ENCODE measurements around the gene PLPP4.

The PLPP4 gene

DNA sequence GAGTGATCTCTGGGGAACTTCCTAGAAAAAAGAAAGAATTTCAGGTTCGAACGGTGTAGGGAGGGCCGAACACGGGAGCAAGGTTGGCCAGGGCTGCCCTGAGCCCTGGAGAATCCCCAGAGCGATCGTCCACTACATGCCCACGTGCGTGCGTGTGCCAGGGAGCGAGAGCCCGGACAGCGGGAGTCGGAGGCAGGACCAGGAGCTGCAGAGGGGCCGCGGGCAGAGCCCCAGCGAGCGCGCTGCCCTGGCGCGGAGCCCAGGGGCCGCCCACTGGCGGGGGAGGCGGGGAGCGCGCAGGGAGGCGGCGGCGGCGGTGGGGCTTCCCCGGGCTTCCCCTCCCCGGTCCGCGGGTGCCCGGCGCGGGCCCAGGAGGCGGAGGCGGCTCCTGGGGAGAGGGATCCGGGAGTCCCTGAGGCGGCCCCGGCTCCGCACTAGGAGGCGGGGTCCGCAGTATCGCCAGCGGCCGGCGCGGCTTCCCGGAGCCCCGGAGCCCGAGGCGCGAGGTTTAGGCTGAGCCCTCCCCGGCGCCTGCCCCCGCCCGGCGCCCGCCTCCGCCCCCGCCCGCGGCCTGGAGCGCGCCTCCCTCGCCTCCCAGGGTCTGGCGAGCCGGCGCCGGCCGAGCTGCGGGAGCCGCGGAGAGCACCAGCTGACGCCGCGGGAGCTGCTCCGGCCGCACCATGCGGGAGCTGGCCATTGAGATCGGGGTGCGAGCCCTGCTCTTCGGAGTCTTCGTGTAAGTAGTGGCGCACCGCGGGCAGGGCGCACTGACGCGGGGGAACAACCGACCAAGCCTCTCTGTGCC is at the start of gene PLPP4:
TSS of gene PLPP4 (plus strand) at position 602 of the 805 bp plus-strand sequence. CDS start at position 681, 79 bp downstream.
- DNase-seq (ENCODE audit: low read depth in 2 of 2): no peak

DNA sequence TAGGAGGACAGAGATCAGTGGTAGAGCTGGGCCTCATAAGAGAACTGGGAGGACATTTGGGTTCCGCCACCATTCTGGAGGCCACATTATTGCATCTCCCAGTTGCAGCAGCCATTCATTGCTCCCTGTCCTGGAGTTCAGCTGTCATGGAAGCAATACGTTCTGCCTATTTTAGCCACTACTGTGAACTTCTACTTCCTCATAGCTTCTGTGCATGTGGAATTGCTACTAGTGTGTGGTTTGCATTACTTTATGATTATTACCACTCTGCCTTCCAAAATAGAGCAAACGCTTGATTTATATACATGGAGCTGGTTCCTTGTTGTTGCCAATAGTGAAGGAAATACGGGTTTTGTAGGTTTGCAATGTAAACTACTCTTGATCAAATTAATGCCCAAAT is 47.2 kb upstream of the PLPP4 start:
- no peak for DNase-seq (ENCODE audit: low read depth in 2 of 2)

DNA sequence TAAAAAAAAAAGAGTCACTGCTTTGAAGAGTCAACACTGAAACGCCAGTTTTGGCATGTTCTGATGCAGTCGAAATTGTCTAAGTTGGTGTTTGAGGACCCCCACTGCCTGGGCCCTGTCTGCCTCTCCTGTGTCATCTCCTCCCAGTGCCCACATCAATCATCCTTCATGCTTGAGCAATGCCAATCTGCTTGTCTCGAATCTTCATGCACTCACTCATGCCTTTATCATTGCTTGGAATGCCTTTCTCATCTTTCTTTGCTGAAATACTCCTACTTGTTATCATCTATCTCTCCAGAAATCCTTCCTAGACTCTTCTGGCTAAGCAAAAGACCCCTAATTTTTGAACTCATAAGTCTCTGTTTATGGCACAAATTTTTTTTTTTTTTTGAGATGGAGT is 42.1 kb upstream of the PLPP4 start:
- DNase-seq (ENCODE audit: low read depth in 2 of 2): no peak

DNA sequence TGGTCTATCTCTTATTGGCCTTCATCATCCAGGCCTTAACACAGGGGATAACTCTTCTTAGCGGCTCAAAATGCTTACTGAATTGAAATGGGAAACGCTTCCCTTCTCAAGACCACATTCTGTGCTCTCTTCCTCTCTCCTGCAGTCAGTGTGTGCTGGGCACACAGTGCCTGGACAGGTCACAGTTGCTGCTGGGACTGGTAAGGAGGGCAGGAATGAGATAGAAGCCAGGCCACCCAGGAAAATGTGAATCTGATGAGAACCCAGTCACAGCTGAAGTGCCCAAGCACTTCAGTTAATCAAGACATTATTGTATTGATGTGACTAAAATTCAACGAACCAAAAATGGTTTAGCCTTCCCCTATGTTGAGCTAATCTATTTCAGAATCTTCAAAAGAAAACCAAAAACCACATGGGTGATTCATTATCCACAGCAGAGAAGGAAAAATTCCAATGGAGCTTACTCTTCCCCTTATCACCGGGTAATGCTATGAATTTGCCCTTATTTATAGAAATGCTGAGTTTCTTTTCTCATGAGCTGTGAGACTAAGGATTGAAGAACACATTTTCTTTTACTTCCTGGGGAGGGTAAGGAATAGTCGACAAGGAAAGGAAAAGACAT is 41.2 kb upstream of the PLPP4 start:
- DNase-seq (ENCODE audit: low read depth in 2 of 2): no peak

DNA sequence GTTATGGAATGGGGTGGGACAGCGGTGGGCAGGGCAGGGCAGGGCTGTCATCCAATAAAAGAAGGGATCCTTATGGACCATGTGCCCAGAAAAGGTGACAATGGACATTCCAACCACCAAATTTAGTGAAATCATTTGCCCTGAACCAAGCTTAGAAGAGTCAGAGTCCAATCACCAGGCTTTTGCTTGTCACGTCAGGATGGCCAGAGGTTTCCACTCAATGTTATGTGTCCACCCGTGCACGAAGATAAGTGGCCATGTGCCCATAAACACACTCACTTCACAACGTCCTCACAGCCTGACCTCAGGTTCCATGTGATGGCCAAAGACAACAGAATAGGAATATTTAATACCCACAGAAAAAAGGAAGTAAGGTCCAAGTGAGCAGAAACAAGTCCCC is 36.6 kb upstream of the PLPP4 start:
- DNase-seq (ENCODE audit: low read depth in 2 of 2): no peak

DNA sequence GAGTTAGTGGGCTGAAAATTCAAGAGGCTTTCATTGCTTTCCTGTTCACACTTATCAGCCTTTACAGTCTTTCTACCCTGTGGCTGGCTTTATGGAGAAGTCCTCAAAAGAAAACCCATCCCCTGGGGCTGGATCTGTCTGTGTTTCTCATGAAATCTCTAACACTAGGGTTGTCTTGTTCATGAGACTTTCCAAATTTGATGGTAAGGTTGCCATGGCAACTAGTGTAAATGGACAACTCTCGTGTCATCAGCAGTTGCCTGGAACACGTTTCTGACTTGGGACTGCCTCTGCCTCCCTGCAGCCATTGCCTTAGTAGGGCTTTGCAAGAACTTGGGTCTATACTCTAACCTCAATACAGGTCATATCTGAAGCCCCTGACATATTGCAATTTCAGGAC is 35.8 kb upstream of the PLPP4 start:
- no peak for DNase-seq (ENCODE audit: low read depth in 2 of 2)

DNA sequence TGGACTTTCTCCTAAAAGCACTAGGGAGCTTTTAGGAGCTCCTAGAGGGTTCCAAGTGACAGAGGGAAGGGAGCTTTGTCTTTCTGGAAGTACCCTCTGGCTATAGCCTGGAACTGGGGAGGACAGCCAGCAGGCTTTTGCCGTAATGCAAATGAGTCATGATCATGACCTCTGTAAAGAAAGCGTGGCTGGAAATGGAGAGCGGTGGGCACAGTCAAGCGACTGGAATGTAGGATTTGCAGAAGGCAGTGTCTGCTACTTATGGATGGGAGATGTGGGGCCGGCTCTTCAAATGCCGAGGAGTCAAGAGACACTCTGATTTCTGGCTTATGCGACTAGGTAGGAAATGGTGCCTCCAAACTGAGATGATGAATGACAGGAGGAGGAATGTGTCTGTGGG is 34.6 kb upstream of the PLPP4 start:
- DNase-seq (ENCODE audit: low read depth in 2 of 2): no peak

DNA sequence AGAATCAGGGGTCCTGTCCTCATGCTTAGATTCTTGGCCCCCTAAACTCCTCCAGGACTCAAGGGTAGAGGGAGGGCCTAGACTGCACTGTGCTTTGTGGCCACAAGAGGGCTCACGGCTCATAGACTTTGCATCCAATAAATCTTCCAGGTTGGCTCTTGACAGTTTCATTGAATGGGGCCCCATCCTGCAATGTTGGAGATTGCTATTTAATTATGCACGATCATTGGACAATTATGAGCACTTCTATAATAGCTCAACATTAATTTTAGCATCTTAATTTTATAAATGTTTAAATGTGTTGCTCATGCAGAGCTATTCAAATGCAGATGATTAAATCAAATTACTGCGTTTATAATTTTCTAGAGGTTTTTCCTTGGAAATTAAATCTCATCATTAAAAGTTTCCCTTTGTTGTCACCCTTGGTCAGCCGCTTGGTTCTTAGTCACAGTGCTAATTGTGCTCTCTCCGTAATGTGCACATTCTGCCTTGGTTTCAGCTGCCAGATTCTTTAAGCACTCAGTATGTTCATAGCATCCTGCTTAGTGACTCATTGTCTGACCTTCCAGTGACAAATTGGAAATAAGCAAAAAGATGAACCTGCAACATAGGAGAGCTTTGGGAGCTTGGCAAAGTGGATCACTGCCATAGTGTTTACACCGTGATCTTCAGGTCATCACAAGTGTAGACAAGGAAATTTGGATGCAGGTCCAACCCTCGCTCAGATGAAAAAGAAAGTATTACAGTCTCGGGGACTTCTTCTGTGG is 33.4 kb upstream of the PLPP4 start:
- peak; percentile 8 to 22 for DNase-seq (ENCODE audit: low read depth in 2 of 2)

DNA sequence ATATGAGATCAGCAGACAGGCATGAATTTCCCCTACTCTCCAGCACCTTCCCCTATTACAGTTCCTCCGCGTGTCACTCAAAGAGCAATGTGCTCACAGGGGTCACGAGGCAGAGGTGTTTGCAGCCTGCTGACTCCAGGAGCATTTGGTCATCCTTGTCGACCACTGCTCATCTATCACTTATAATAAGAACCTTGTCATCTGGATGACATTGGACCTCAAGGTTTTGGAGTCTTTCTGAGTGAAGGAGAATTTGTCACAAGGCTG is 32.9 kb upstream of the PLPP4 start:
- no peak for DNase-seq (ENCODE audit: low read depth in 2 of 2)

DNA sequence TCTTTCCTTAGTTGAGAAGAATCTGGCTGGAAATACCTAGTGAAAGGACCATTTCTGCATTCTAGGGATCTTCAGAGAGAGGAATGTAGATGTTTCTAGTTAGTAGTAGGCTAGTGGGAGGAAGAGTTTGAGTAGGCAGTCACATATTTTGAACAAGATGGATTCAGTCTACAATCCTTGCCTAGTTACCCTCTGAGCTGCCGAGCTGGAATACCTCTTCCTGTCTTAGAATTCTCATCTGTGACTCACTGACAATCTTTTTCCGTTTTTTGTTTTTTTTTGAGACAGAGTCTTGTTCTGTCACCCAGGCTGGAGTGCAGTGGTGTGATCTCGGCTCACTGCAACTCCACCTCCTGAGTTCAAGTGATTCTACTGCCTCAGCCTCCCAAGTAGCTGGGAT is 30.7 kb upstream of the PLPP4 start:
- no peak for DNase-seq (ENCODE audit: low read depth in 2 of 2)

DNA sequence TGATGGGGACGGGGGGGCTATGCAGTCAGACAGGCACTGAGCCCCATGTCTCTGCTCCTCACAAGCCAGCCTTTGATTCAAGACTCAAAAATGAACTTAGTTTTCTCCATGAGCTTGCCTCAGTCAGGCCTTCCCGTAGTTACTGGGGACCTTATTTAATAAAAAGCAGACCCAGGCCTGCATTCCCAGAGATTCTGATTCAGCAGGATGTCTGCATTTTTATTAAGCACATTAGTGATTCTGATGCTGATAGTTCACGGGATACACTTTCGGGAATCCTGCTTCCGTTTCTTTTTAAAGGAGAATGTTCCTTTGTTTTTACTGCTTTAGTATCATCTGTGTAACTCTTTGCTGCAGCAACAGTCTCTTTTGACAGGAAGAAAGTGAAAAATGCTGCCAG is 28.3 kb upstream of the PLPP4 start:
- no peak for DNase-seq (ENCODE audit: low read depth in 2 of 2)

DNA sequence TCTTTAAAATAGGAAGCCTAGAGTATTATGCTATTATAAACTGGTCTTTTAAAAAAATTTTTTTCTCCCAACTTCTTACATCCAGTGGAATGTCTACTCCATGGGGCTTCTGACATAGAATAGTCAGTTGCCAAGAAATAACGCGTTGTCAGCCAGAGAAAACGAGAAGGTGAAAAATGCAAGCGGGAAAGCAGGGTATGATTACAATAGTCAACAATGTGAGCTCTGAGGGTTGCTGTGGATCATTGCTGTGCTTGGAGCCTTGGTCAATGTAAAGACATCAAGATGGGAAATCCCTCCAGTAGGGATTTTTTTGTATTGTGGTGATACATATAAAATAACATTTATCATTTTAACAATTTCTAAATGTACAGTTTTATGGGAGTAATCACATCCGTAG is 27.6 kb upstream of the PLPP4 start:
- no peak for DNase-seq (ENCODE audit: low read depth in 2 of 2)

DNA sequence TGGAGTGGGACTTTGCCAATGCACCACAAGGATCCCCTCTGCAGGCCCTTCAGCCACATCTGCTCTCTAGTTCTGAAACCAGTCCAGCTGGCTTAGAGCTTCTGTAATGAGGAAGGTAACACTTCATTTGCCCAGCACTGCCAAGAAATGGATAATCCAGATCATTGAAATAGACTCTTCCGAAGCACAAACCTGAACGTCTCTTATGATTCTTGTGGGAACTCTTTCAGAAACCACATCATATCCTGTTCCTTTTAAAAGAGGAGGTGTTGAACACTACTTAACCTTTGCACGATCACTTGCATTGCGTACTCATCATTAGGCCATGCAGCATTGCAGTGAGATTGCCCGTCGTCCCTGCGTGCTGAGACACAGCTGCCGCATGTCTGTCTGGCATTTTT is 25.8 kb upstream of the PLPP4 start:
- no peak for DNase-seq (ENCODE audit: low read depth in 2 of 2)

DNA sequence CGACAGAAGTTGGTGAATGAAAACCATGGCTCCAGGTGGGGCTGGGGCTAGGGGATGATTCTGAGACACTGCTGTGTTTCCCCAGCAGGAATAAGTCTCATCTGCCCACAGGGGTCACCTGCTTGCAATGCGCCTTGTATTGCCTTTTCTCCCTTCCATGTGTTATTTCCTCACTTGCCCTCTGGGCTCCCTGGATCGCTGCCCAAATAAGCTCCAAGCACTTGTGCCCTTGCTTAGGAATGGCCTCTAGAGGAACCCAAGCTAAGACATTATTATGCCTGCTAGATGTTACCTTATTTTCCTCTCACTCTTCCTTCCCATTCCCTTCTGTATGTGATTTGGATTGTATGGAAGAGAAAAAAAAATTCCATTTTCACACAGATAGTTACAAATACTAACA is 24.8 kb upstream of the PLPP4 start:
- DNase-seq (ENCODE audit: low read depth in 2 of 2): no peak

DNA sequence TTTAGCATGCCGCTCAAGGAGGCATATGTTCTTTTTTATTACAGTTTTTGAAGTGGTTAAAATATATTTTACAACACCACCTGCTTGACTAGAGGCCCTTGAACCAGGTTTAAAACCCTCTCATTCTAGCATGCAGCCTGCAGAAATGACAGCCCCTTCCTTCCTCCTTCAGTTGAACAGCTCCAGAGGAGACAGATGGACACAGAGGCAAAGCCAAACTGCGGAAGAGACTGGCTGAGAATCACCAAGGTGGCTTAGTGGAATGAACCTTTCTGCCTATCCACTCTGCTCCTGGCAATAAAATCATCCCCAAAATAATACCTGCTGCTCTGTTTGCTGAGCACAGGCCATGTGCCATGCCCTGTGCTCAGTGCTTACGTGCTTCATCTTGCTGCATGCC is 23.9 kb upstream of the PLPP4 start:
- no peak for DNase-seq (ENCODE audit: low read depth in 2 of 2)

DNA sequence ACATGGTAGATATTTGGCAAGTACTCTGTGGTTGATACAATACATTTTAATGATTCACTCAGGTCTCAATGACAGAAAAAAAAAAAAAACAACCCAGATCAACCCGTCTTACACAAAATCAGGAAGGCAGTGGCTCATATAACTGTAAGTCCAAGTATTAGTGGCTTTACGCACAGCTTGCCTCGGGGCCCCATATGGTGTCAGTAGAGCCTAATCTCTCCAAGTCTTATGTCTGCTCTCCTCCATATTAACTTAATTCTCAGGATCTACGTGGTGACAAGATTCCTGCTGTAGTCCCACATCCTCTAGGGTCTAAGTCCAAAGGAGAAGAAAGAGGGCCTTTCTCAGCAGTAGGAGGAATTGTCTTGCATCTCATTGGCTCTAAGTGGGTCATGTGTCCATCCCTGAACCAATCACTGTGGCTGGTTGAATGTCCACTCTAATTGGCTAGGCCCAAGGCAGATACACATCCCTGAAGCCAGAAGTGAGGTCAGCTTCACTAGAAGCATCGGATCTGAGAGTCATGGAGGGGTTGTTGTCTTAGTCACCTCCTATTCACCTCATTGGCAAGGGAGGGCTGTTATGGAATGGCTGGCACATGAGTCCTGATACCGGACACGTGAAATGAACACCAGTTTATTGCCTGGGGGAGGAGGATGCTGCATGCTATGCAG is 20.5 kb upstream of the PLPP4 start:
- no peak for DNase-seq (ENCODE audit: low read depth in 2 of 2)

DNA sequence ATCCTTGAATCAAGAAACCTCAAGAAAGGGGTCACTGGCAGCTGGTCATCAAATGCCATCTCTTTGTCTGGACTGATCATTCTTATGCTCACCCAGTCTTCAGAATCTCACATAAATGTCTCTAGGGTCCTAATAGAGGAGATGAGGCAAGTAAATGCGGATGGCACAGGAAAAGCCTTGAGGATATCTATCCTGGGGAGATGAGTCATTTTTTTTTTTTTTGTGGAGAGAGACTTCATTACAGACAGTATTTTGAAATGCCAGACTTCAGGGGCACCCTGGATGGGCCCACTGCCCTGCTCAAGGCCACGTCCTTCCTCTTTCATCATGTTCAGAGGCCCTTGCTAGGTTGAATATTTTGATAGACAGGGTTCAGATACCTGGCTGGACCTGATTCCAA is 19.5 kb upstream of the PLPP4 start:
- DNase-seq (ENCODE audit: low read depth in 2 of 2): no peak

DNA sequence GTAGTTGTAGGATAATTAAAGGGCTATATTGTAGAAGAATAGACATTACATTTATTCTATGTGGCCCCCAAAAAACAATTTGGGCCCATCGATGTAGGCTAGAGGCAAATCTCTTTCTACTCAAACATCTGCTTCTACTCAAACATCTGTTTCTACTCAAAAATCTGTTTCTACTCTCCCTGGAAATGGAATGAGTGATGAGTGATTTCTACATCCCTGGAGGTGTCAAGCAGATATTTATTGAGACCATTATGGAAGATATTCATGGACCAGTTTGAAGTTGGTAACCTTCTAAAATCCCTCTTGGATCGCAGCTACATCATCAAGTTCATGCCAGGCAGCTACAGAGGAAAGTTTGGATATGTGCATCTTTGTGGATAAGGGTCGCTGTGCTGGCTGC is 5.1 kb upstream of the PLPP4 start:
- DNase-seq (ENCODE audit: low read depth in 2 of 2): no peak

DNA sequence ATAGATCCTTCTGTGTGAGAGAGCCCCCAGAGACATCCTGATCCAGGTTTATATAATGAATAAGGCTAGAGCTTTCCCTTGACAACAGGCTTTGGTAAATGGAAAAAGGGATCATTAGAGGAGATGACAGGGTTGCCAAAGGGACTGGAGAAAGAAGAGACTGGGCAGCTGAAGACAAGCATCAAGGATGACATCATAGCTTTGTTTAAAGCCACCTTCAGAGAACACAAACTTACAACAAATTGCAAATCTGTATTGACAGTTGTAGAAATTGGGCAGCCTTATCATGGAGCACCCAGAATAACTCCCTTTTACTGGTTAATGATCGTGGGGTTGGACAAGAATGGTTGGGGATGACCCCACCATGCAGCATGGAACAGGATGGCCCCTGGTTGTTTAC is 3.7 kb upstream of the PLPP4 start:
- no peak for DNase-seq (ENCODE audit: low read depth in 2 of 2)

DNA sequence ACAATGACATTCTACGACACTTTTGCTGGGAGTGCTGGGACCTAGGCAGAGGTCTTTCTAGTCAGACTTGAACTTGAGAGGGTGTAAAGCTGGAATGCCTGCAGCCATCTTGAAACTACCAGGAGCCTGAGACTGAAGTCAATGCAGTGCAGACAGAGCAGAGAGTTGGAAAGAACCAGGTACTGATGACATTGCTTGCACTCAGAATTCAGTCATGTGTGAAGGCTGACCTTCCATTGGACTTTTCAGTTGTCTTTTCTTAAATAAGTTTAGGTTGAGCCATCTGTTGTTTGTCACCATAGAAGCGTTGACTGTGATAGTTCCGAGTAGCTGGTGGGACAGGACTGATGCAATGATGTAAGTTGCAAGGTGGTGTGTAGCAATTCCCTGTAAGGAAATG is 3.1 kb upstream of the PLPP4 start:
- DNase-seq (ENCODE audit: low read depth in 2 of 2): no peak

DNA sequence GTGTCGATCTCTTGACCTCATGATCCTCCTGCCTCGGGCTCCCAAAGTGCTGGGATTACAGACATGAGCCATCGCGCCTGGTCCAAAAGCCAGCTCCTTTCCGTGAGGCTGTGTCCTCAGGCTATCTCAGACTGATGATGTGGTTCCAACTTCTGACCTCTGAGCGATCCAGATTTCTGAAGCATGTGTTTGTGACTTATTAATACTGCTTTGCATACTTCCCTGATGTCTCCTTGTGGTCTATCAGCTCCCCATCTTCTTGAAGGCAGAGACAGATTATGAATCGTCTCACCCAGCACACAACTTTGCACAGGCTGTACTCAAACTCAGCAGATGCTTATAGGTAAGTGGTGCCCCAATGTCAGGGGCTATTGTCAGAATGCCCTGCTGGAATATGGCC is 2.0 kb upstream of the PLPP4 start:
- DNase-seq (ENCODE audit: low read depth in 2 of 2): no peak

DNA sequence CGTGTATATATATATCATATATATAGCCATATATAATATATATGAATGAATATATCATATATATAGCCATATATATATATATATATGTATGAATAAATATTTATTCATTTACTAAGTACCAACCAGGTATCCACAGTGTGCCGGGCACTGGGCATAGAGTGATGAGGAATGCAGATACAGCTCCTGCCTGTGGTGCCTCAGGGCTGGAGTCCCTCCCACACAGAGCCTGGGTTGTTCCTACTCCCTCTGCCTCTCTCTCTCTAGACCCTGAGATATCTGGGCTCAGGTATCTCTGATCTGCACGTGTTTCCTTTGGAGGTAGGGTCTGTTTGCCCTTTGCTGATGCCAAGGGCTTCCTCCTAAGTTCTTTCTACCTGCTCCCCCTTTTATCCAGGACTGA is 1.4 kb upstream of the PLPP4 start:
- DNase-seq (ENCODE audit: low read depth in 2 of 2): no peak

DNA sequence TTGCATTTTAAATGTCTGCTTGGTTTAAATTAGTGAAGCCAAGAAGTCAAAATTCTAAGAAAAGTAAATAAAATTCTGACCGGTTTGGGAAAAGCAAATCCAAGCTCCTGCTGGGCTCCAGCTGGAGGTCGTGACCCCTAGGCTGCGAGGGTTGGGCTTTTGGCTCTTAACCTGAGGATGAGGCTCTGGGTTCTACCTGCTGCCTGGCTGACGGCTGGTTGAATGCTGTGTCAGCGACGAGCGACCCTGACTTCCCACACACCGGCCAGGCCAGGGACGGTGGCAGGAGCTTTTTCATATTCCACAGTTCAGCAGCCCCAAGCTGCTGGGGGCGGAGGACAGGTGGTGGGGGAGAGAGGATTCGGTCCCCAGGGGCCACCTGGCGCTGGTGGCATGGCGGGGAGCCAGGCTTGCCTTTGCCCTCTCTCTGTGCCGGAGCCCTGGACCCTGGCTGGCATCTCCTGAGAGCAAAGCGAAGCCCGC is 843 bp upstream of the PLPP4 start:
- no peak for DNase-seq (ENCODE audit: low read depth in 2 of 2)
